H1 (cell line): ENCODE data around the gene FRMD5. TPM values are rescaled to one million over a fixed set of nuclear protein-coding genes. Genes with fewer than 3 reads are reported as not detected.

Experiments used
- CTCF ChIA-PET: fragments of 300-600 bp; sonication (Branson Sonifier 250); formaldehyde crosslinking; loops from one replicate; lab custom pipeline; 2021; ENCODE audit not compliant: partially characterized antibody; lab: Charles Lee
- POLR2A ChIA-PET: fragments of 300-600 bp; sonication (Branson Sonifier 250); formaldehyde crosslinking; loops from one replicate; lab custom pipeline; 2021; ENCODE audit warnings: inconsistent platforms; ENCODE audit not compliant: partially characterized antibody; lab: Charles Lee
- DNase-seq, 2 experiments: peaks; one replicate each; pipeline versions ENCODE4 v3.0.0 to v3.0.0-alpha.2; 2010 to 2022; ENCODE audit warnings: low spot score in 2 of 2, low read depth in 1 of 2, mixed read lengths in 1 of 2
- FAIRE-seq: peaks from 2 replicates; lab custom pipeline; 2011; peaks lifted over from hg19 to GRCh38; lab: Jason Lieb, UNC
- H2AFZ ChIP-seq: 2 replicates; pipeline ENCODE4 v1.8.1; 2012; ENCODE audit warnings: low read length, inconsistent platforms
- H2AK5ac ChIP-seq: 2 replicates; pipeline ENCODE4 v1.6.1; 2013; ENCODE audit warnings: low read depth, low read length
- H2BK120ac ChIP-seq: replicated peaks from 2 replicates; pipeline ENCODE3; 2013; ENCODE audit warnings: low read depth, low read length, inconsistent platforms
- H2BK12ac ChIP-seq: 2 replicates; pipeline ENCODE4 v1.6.1; 2013; ENCODE audit warnings: low read depth, low read length
- H2BK15ac ChIP-seq: 2 replicates; pipeline ENCODE4 v1.6.1; 2013; ENCODE audit warnings: low read length
- H2BK20ac ChIP-seq: 2 replicates; pipeline ENCODE4 v1.6.1; 2013; ENCODE audit warnings: low read length
- H2BK5ac ChIP-seq: 2 replicates; pipeline ENCODE4 v1.6.1; 2013; ENCODE audit warnings: low read depth, low read length
- H3K14ac ChIP-seq: 2 replicates; pipeline ENCODE4 v1.6.1; 2013; ENCODE audit warnings: inconsistent platforms; ENCODE audit not compliant: insufficient read length
- H3K18ac ChIP-seq: 2 replicates; pipeline ENCODE4 v1.6.1; 2013; ENCODE audit warnings: low read length; ENCODE audit errors: extremely low read depth
- H3K23ac ChIP-seq: 2 replicates; pipeline ENCODE4 v1.6.1; 2013; ENCODE audit warnings: inconsistent platforms; ENCODE audit not compliant: insufficient read length
- H3K23me2 ChIP-seq: 2 replicates; pipeline ENCODE4 v1.6.1; 2013; ENCODE audit warnings: low read depth, low read length
- H3K27ac ChIP-seq: 2 replicates; pipeline ENCODE4 v1.6.1; 2011; ENCODE audit warnings: low read depth, low read length, inconsistent platforms
- H3K27me3 ChIP-seq, 4 experiments: replicated peaks in 1 of 4; 1 replicate in 1 of 4; 2 replicates in 3 of 4; pipeline versions ENCODE4 v1.6.1 to v1.8.1; 2011 to 2013; ENCODE audit warnings: low read length in 3 of 4, mild to moderate bottlenecking in 3 of 4, inconsistent platforms in 2 of 4, mixed read lengths in 2 of 4, moderate library complexity in 1 of 4; ENCODE audit not compliant: control insufficient read depth in 3 of 4, insufficient read depth in 3 of 4; ENCODE audit errors: extremely low read depth in 1 of 4
- H3K36me3 ChIP-seq, 4 experiments: 2 replicates each; pipeline versions ENCODE4 v1.6.1 to v1.8.1; 2011 to 2013; ENCODE audit warnings: mild to moderate bottlenecking in 4 of 4, low read length in 3 of 4, moderate library complexity in 2 of 4, control low read depth in 1 of 4, inconsistent platforms in 1 of 4; ENCODE audit not compliant: insufficient read depth in 4 of 4, control insufficient read depth in 2 of 4
- H3K4ac ChIP-seq: replicated peaks from 2 replicates; pipeline ENCODE3; 2013; ENCODE audit warnings: low read length, low read depth, mixed read lengths, inconsistent platforms; ENCODE audit not compliant: insufficient read length
- H3K4me1 ChIP-seq, 4 experiments: replicated peaks in 1 of 4; 1 replicate in 1 of 4; 2 replicates in 3 of 4; pipeline versions ENCODE4 v1.6.1 to v1.8.1; 2011 to 2013; ENCODE audit warnings: low read length in 3 of 4, inconsistent platforms in 2 of 4, mixed read lengths in 1 of 4; ENCODE audit not compliant: insufficient read depth in 4 of 4, control insufficient read depth in 3 of 4
- H3K4me2 ChIP-seq, 2 experiments: 2 replicates each; pipeline versions ENCODE4 v1.6.1 to v1.8.1; 2011 to 2013; ENCODE audit warnings: low read depth in 2 of 2, low read length in 2 of 2, control low read depth in 1 of 2, inconsistent platforms in 1 of 2, mild to moderate bottlenecking in 1 of 2; ENCODE audit not compliant: insufficient read depth in 1 of 2
- H3K4me3 ChIP-seq, 4 experiments: fragments of 200-600, 300-600 bp in 1 of 4; sonication (generic), shearing (Covaris generic), sonication (Bioruptor Twin) in 1 of 4; 2 replicates each; pipeline versions ENCODE4 v1.5.1 to v1.8.1; 2011 to 2016; ENCODE audit warnings: low read length in 4 of 4, low read depth in 3 of 4, control low read depth in 2 of 4, inconsistent platforms in 2 of 4, mild to moderate bottlenecking in 2 of 4, mixed read lengths in 1 of 4, moderate library complexity in 1 of 4; ENCODE audit not compliant: insufficient read depth in 2 of 4; ENCODE audit errors: extremely low read depth in 1 of 4
- H3K56ac ChIP-seq: replicated peaks from 2 replicates; pipeline ENCODE3; 2013; ENCODE audit warnings: low read depth, mild to moderate bottlenecking, mixed read lengths, low read length, inconsistent platforms; ENCODE audit not compliant: insufficient read length
- H3K79me1 ChIP-seq: 2 replicates; pipeline ENCODE4 v1.6.1; 2013; ENCODE audit warnings: low read depth, low read length, control low read depth
- H3K79me2 ChIP-seq, 2 experiments: 2 replicates each; pipeline versions ENCODE4 v1.6.1 to v1.8.1; 2012 to 2013; ENCODE audit warnings: low read length in 2 of 2, mild to moderate bottlenecking in 2 of 2, inconsistent platforms in 1 of 2; ENCODE audit not compliant: insufficient read depth in 2 of 2, control insufficient read depth in 1 of 2
- H3K9ac ChIP-seq, 4 experiments: replicated peaks in 1 of 4; 1 replicate in 1 of 4; 2 replicates in 3 of 4; pipeline versions ENCODE4 v1.6.1 to v1.8.1; 2011 to 2013; ENCODE audit warnings: low read depth in 3 of 4, low read length in 3 of 4, control low read depth in 2 of 4, mild to moderate bottlenecking in 2 of 4, moderate library complexity in 2 of 4, inconsistent platforms in 1 of 4; ENCODE audit errors: extremely low read depth in 1 of 4
- H3K9me3 ChIP-seq, 2 experiments: 2 replicates each; pipeline versions ENCODE4 v1.6.1 to v1.8.1; 2012 to 2013; ENCODE audit warnings: mild to moderate bottlenecking in 2 of 2, moderate library complexity in 2 of 2, control low read depth in 1 of 2, inconsistent platforms in 1 of 2, low read depth in 1 of 2, low read length in 1 of 2, mixed read lengths in 1 of 2; ENCODE audit not compliant: insufficient read depth in 2 of 2
- H4K20me1 ChIP-seq, 2 experiments: replicated peaks in 1 of 2; 2 replicates each; pipeline versions ENCODE3 to v1.8.1; 2011 to 2013; ENCODE audit warnings: inconsistent platforms in 2 of 2, low read length in 2 of 2, mild to moderate bottlenecking in 1 of 2; ENCODE audit not compliant: insufficient read depth in 2 of 2, control insufficient read depth in 1 of 2
- H4K5ac ChIP-seq: 2 replicates; pipeline ENCODE4 v1.6.1; 2013; ENCODE audit warnings: low read length, low read depth, mixed read lengths, inconsistent platforms; ENCODE audit not compliant: insufficient read length
- H4K8ac ChIP-seq: 2 replicates; pipeline ENCODE4 v1.8.0; 2013; ENCODE audit warnings: mild to moderate bottlenecking, moderate library complexity, low read length, inconsistent platforms; ENCODE audit not compliant: insufficient read depth; ENCODE audit errors: extremely low read depth
- H4K91ac ChIP-seq: replicated peaks from 2 replicates; pipeline ENCODE3; 2013; ENCODE audit warnings: low read length, mixed read lengths, inconsistent platforms; ENCODE audit not compliant: insufficient read length
- BACH1 ChIP-seq: IDR thresholded peaks from 2 replicates; pipeline ENCODE4 v1.6.1; 2012; ENCODE audit warnings: low read length, improper control_type of control experiment
- WGBS, 2 experiments: shearing (Covaris generic) in 1 of 2; methylation state at CpG; one replicate each; pipeline versions ENCODE4 v1.1.6 to v1.1.7; 2013 to 2015; ENCODE audit warnings: low lambda C conversion rate in 2 of 2, mixed read lengths in 2 of 2, inconsistent platforms in 1 of 2, low coverage in 1 of 2, missing lambda C conversion rate in 1 of 2; ENCODE audit not compliant: insufficient replicate concordance in 2 of 2, insufficient coverage in 1 of 2, insufficient read length in 1 of 2; ENCODE audit errors: extremely low coverage in 1 of 2, missing lambda C conversion rate in 1 of 2; 5-methylcytosine and 5-hydroxymethylcytosine counted together
- polyA plus RNA-seq, 7 experiments: library from polyadenylated mRNA; depleted of rRNA in 3 of 7; stranded (reverse) in 5 of 7; unstranded in 2 of 7; fragments of >200 nt in 5 of 7; fragments of 200-250 nt in 2 of 7; gene quantifications; 1 replicate in 5 of 7; 2 replicates in 1 of 7; 4 replicates in 1 of 7; pipeline versions ENCODE4 v1.2.1 to v1.2.3, GENCODE V29; 2011 to 2013; ENCODE audit warnings: missing spikeins in 2 of 7, mixed read lengths in 2 of 7
- total RNA-seq: library from RNA; stranded (reverse); fragmentation: NEBNext Ultra II Directional; extraction: Animal tissue kit (Norgen Biotek cat#: 25700); gene quantifications from 2 replicates; pipeline ENCODE4 v1.2.1, GENCODE V29; 2021

FRMD5 gene
- total and polyA plus RNA-seq, 2 of the 8 experiments (the other 6 are each of a cell fraction or from before 2014, with no cell fraction given), result 10.1 to 12.6 TPM

DNA sequence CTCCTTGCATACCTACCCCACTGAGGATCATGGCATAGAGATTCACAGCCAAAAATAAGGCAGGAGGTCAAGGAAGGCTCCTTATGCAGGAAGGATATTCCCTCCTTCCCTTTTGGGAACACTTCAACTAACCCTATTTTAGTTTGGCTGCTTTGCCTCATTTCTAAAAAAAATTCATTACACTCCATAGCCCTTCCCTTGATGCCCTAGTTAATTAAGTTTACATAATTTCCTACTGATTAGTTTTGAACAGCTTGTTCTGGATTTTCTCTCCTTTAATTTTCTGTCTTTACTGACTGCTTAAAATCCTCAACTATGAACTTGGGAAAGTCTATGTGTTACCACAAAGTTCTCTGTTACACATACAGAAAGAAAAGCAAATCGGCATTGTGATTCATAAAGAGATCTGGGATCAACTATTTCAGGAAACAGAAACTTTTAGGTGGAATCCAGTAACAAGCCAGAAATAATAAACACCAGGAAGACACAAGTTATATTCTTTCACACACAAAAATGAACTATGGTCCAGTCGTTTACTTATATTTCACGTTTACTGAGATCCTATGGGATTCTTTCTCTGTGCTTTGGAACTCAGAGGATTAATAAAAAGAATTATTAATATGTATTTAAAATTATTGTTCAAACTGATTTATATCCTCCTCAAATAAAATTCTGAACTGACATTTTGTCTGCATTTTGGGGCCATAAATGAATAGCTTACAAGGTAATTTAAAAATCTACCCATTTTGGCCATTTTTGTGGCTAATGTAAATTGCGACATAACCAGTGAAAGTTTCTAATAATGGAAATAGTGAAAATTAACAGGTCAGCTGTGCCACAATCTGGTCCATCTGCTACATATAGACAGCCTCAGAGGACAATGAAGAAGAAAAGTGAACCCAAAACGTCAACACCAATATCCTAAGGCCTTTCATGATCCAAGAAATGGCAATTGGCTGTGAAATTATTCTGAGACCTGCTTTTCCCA, 113.8 kb downstream of the FRMD5 start:
- no peak overlapping the region for H3K56ac ChIP-seq
- POLR2A ChIA-PET, result no interaction called here
- no peak overlapping the region for H3K18ac ChIP-seq
- no peaks in the 10 kb centered on the region for H3K23me2 ChIP-seq
- H2BK15ac ChIP-seq, result no peak overlapping the region
- no peak overlapping the region for H3K27ac ChIP-seq
- no peak overlapping the region for H3K4ac ChIP-seq
- H3K4me3 ChIP-seq, result no peak overlapping the region
- FAIRE-seq, result peak; percentile 42
- H3K27me3 ChIP-seq, result no peaks in the 10 kb centered on the region
- H2BK120ac ChIP-seq, result no peak overlapping the region
- no peak for DNase-seq
- no peak overlapping the region for H4K8ac ChIP-seq
- H2BK20ac ChIP-seq, result no peak overlapping the region
- H2AK5ac ChIP-seq, result no peak overlapping the region
- H3K9me3 ChIP-seq, result no peaks in the 10 kb centered on the region
- no peak overlapping the region for H3K14ac ChIP-seq
- no peak overlapping the region for H4K5ac ChIP-seq
- H3K4me2 ChIP-seq, result no peak overlapping the region
- no peaks in the 10 kb centered on the region for H3K4me1 ChIP-seq
- no peaks in the 10 kb centered on the region for H3K79me1 ChIP-seq
- H3K23ac ChIP-seq, result no peak overlapping the region
- H3K36me3 ChIP-seq, result no peaks in the 10 kb centered on the region
- H2BK12ac ChIP-seq, result no peak overlapping the region
- H3K79me2 ChIP-seq, result no peaks in the 10 kb centered on the region
- H4K91ac ChIP-seq, result no peak overlapping the region
- H4K20me1 ChIP-seq, result no peaks in the 10 kb centered on the region
- 89% methylated on average over 5 of the region's 5 CpGs; no CpG with 5 or more reads in 1 of the 2 experiments for WGBS, 2 experiments
- no peak for TF ChIP-seq BACH1
- CTCF ChIA-PET, result interaction anchor here (2.7 kb wide), 1 partner anchor 16 kb away, joined by 11 read pairs; no protein-coding TSS in a partner anchor
- H2BK5ac ChIP-seq, result no peak overlapping the region
- no peak overlapping the region for H3K9ac ChIP-seq
- no peak overlapping the region for H2AFZ ChIP-seq
